Esophagus (tissue), 2 donors: Measurements from ENCODE around the gene ST6GAL1. TPM values are rescaled to one million over a fixed set of nuclear protein-coding genes. Genes with fewer than 3 reads are reported as not detected.
A peak's percentile ranks its signal among the peaks of the same experiment; 100 is the strongest.

Experiments used
- H3K27ac ChIP-seq, 2 donors: one replicate each; pipeline ENCODE4 v1.5.1; 2013; ENCODE audit warnings: low read depth in 2 of 2, mild to moderate bottlenecking in 2 of 2, inconsistent platforms in 1 of 2, low read length in 1 of 2, moderate library complexity in 1 of 2
- H3K27me3 ChIP-seq, 2 donors: one replicate each; pipeline ENCODE4 v1.6.1; 2013; ENCODE audit warnings: low read length in 2 of 2, control low read depth in 1 of 2, mild to moderate bottlenecking in 1 of 2; ENCODE audit not compliant: insufficient read depth in 2 of 2, control insufficient read depth in 1 of 2
- H3K36me3 ChIP-seq, 2 donors: one replicate each; pipeline ENCODE4 v1.6.1; 2013; ENCODE audit warnings: low read length in 1 of 2; ENCODE audit not compliant: control insufficient read depth in 2 of 2, insufficient read depth in 2 of 2
- H3K4me1 ChIP-seq, 2 donors: one replicate each; pipeline ENCODE4 v1.6.1; 2013; ENCODE audit warnings: low read length in 1 of 2; ENCODE audit not compliant: control insufficient read depth in 2 of 2, insufficient read depth in 2 of 2
- H3K4me3 ChIP-seq, 2 donors: one replicate each; pipeline ENCODE4 v1.5.1; 2013; ENCODE audit warnings: low read length in 2 of 2, mild to moderate bottlenecking in 2 of 2, low read depth in 1 of 2, moderate library complexity in 1 of 2
- H3K9me3 ChIP-seq, 2 donors: one replicate each; pipeline ENCODE4 v1.6.1; 2013; ENCODE audit warnings: mild to moderate bottlenecking in 2 of 2, low read depth in 1 of 2, low read length in 1 of 2, moderate library complexity in 1 of 2; ENCODE audit not compliant: control insufficient read depth in 2 of 2, insufficient read depth in 1 of 2
- WGBS, 2 donors: extraction: QIAGEN DNeasy Blood & Tissue Kit; methylation state at CpG; one replicate each; pipeline ENCODE4 v1.1.7; 2013; 5-methylcytosine and 5-hydroxymethylcytosine counted together
- polyA plus RNA-seq, 2 donors: library from polyadenylated mRNA; stranded (reverse); fragments of 200-250 nt; gene quantifications; one replicate each; pipeline ENCODE4 v1.2.3, GENCODE V29; 2013
- donor health status: healthy with polysubstance abuse.
- donor health status: Bipolar disorder and iron deficiency.

Gene ST6GAL1
- polyA plus RNA-seq, 2 donors, result 2.0 to 3.0 TPM

DNA sequence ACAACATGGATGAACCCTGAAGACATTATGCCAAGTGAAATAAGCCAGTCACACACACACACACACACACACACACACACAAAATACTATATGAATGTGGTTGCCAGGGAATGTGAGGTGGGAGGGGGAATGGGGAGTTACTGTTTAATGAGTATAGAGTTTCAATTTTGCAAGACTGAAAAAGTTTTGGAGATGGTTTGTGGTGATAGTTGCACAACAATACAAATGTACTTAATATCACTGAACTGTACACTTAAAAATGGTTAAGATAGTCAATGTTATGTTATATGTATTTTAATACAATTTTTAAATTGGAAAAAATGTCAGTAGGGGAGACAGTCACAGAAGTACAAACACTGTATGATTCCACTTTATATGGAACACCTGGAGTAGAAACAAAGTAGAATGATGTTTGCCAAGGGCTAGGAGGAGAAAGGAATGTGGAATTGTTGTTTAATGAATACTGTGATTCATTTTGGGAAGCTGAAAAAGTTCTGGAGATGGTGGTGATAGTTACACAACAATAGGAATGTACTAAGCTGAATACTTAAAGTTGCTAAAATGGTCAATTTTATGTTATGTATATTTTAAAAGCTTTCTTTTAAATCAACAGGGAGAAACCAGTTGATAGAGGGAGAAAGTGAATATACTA lies 132.3 kb downstream of the ST6GAL1 start:
- Histone ChIP-seq H3K4me3 (no peak overlapping the region), H3K27ac (no peak overlapping the region), H3K36me3 (peaks cover 0 to 3% of the 10 kb centered on the region in 2 donors), H3K9me3 (no peaks in the 10 kb centered on the region), H3K4me1 (no peaks in the 10 kb centered on the region), H3K27me3 (no peaks in the 10 kb centered on the region)

DNA sequence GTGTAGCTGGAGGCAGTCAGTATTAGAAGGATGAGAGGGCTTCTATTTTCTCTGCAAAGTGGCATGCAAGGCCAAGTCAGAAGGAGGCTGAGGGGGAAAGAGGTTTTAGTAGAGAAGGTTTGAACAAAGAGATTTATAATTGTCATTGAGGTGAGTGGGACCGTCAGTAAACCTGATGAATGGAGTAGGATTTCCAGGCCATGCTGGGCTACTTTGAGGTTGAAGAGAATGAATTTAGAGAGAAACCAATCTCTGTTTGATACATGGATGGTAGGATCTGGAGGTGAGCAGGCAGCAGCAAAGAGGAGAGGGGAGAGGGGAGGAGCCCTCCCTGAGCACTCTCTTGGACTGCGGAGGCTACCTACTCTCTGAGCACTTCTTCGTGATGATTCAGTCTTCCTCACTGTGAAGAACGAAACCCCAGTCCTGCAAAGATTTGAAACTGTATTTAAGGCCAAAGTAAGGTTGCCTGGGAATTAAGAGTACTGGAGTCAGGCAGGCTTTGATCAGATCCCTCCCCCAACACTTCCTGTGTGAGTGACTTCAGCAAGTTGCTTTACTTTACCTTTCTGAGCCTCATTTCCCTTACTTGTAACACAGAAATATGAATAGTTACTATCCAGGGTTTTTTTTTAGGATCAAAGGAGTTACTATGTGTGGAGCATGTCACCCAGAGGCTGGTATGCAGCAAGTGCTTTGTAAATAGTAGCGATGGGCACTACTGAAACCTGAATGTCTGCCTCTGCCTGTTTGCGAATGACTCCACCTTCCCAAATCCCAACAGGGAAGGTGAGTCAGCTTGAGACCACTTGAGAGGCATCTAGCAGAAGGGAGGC lies 133.2 kb downstream of the ST6GAL1 start:
- H3K4me1 ChIP-seq, result no peaks in the 10 kb centered on the region

DNA sequence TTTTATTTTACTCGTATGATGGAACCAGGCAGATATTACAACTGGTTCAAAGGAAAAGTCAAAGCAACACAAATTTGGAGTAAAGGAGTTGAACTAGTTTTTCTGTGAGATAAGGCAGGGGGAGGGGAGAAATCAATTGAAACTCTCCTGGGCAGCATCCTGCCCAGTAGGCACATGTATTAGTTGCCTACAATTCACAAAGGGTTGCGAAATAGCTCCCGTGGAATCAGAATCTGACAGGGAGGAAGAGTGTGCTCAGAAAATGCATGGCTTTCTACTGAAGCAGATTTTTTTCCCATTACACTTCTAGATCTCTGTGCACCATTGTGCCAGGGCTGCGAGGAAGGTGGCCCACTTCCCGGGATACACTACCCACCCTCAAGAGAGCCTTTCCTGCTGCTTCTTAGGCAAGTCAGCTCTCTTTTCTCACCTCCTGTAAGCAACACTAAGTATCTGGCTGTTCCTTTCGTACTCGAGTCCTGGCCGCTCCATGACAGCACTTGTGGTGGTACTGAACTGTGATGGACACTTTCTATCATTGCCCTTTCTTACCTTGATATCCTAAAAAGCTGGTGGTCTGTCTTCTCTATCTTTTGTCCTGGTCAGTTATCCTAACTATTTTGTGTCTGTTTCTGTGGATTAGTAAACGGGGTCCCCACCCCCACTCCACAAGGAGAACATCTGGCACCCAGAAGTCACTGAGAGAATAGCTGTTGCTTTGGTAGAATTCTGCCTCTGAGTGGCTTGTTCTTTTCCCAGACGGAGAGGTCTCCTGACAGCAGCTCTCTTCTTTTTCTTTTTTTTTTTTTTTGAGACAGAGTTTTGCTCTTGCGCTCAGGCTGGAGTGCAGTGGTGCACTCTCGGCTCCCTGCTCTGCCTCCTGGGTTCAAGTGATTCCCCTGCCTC lies 134.1 kb downstream of the ST6GAL1 start:
- Histone ChIP-seq H3K36me3 (no peaks in the 10 kb centered on the region), H3K27ac (no peak overlapping the region), H3K4me1 (no peaks in the 10 kb centered on the region), H3K4me3 (no peak overlapping the region), H3K9me3 (no peaks in the 10 kb centered on the region), H3K27me3 (no peaks in the 10 kb centered on the region)
- WGBS, 2 donors, result 72 to 75% methylated on average over 12 of the region's 12 CpGs

More for the DNA sequence above, 133.2 kb downstream of the ST6GAL1 start:
- 72 to 75% methylated on average over 6 of the region's 6 CpGs for WGBS, 2 donors
- H3K36me3 ChIP-seq, result no peaks in the 10 kb centered on the region
- no peak overlapping the region for H3K27ac ChIP-seq
- H3K27me3 ChIP-seq, result no peaks in the 10 kb centered on the region
- no peak overlapping the region for H3K4me3 ChIP-seq
- no peaks in the 10 kb centered on the region for H3K9me3 ChIP-seq

DNA sequence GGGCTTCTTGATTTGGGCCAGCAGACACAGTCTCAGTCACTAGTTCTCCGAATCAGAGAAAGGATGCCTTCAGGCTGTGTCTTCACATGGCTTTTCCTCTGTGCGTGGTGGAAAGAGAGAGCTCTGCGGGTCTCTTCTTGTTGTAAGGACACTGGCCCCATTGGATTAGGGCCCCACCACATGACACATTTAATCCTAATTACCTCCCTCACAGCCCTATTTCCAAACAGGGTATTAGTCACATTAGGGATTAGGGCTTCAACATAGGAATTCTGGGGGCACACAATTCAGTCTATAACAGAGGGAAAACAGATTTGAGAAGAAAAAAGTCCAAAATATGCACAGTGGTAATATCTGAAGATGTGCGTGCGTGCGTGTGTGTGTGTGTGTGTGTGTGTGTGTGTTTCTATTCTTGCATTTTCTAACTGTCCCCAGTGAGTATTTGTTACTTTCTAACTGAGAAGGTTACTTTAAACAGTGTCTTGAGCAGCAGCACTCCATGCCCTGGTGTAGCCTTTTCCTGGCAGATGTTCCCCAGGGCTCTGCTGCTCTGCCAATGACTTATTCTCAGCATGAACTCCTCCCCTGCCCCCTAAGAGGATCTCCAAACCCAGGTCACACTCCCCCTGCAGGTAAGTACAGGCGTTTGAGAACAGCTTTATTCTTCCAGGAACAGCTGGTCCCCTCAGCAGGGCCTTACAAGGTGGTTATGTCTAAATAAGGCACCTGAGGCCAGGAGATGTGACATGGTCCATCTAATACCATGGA lies 136.1 kb downstream of the ST6GAL1 start:
- peak overlapping the region in 1 of 2 donors; percentile 8 for H3K27ac ChIP-seq
- H3K4me3 ChIP-seq, result no peak overlapping the region
- whole genome bisulfite sequencing, 2 donors, result 64 to 67% methylated on average over 7 of the region's 7 CpGs

DNA sequence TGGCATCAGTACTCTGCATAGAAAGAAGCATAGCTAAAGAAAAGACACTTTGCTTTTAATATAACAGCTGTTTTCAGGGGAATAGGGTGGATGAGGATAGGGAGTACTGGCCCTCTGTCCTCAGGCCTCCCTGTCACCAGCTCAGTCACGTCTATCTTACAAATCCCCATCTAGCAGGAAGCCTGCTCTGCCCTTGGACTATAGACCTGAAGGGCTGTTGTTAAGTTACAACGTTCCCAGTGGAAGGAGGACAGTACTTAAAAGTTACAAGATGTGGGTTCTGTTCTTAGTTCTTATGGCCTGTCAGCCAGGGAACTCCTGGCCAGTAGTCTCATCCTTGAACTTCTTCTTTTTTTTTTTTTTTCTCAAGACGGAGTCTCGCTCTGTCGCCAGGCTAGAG lies 138.5 kb downstream of the ST6GAL1 start:
- Histone ChIP-seq H3K9me3 (no peaks in the 10 kb centered on the region), H3K27me3 (no peaks in the 10 kb centered on the region), H3K36me3 (peaks cover 0 to 3% of the 10 kb centered on the region in 2 donors), H3K4me3 (no peak overlapping the region), H3K4me1 (no peaks in the 10 kb centered on the region), H3K27ac (no peak overlapping the region)
- 92 to 93% methylated on average over 5 of the region's 5 CpGs for WGBS, 2 donors

More for the DNA sequence above, 136.1 kb downstream of the ST6GAL1 start:
- H3K4me1 ChIP-seq, result no peaks in the 10 kb centered on the region
- H3K27me3 ChIP-seq, result no peaks in the 10 kb centered on the region
- no peaks in the 10 kb centered on the region for H3K36me3 ChIP-seq
- H3K9me3 ChIP-seq, result no peaks in the 10 kb centered on the region

DNA sequence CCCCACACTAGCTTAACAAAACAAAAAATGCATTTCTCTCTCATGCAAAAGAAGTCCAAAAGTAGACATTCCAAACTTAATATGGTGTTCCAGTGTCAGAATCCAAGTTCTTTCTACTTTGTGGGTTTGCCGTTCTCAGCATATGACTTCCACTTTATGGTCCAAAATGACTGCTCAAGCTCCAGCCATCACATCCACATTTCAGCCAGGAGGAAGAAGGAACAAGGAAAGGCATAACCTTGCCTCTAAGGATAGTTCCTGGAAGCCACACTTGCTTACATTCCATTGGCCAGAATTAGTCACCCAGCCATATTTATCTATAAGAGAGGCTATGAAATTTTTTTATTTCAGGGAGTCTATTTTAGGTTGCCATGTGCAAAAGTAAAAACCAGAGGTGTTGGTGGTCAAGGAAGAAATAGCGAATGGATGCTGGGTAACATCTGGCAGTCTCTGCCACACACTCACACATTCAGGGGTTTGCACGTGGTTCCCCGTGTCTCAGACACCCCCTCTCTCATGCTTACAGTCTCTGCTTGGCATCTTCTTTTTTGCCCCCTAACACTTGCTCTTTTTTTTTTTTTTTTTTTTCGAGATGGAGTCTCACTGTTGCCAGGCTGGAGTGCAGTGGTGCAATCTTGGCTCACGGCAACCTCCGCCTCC lies 139.7 kb downstream of the ST6GAL1 start:
- Histone ChIP-seq H3K27ac (no peak overlapping the region), H3K36me3 (peaks cover 0 to 3% of the 10 kb centered on the region in 2 donors), H3K9me3 (no peaks in the 10 kb centered on the region), H3K4me1 (no peaks in the 10 kb centered on the region), H3K27me3 (no peaks in the 10 kb centered on the region), H3K4me3 (no peak overlapping the region)
- 95 to 97% methylated on average over 7 of the region's 7 CpGs for WGBS, 2 donors

DNA sequence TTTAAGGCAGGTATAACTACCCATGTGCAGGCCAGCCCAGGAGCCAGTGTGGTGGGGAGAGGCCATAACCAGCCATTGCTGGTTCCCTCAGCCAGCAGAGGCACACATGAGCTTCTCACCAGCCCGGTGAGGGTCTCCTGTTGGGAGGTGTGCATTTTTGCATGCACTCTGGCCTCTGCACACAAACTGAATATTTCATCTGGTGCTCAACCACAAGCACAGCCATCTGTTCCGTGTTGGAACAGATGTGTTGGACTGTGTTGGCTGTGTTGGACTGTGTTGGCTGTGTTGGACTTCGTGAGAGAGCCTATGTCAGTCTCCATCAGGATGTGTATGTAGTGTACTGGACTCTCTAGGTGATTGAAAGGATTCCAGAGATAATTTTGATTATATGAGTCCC lies 141.8 kb downstream of the ST6GAL1 start:
- Histone ChIP-seq H3K27ac (no peak overlapping the region), H3K36me3 (peaks cover 0 to 3% of the 10 kb centered on the region in 2 donors), H3K4me1 (no peaks in the 10 kb centered on the region), H3K4me3 (no peak overlapping the region), H3K27me3 (no peaks in the 10 kb centered on the region), H3K9me3 (no peaks in the 10 kb centered on the region)
- WGBS, 2 donors, result 74 to 84% methylated on average over 3 of the region's 3 CpGs

DNA sequence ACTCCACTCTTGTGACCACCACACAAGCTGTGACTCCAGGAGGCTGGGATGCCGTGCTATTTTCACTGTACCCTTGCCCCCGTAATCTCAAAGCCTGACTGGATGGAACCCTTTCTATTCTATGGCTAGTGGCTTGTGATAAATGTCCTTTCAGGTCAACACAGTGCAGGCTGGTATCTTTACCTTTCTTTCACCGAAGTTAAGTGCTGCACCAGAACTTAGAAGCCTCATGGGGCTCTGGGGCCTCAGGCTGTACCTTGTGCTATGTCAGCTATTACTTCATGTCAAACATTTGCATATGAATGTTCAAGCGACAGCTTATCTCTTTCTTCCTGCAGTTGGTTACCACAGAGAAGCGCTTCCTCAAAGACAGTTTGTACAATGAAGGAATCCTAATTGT lies 142.2 kb downstream of the ST6GAL1 start:
- Histone ChIP-seq H3K36me3 (peaks cover 0 to 4% of the 10 kb centered on the region in 2 donors), H3K4me3 (no peak overlapping the region), H3K27ac (no peak overlapping the region), H3K9me3 (no peaks in the 10 kb centered on the region), H3K27me3 (no peaks in the 10 kb centered on the region), H3K4me1 (no peaks in the 10 kb centered on the region)
- 78 to 86% methylated on average over 5 of the region's 5 CpGs for WGBS, 2 donors
